Inferior parietal cortex (tissue), 1 donor: ENCODE data around the gene ELL2.

Experiments used
- DNase-seq: peaks from one replicate; pipeline ENCODE4 v3.0.0-alpha.2; 2016; ENCODE audit errors: extremely low spot score

ELL2 gene

DNA sequence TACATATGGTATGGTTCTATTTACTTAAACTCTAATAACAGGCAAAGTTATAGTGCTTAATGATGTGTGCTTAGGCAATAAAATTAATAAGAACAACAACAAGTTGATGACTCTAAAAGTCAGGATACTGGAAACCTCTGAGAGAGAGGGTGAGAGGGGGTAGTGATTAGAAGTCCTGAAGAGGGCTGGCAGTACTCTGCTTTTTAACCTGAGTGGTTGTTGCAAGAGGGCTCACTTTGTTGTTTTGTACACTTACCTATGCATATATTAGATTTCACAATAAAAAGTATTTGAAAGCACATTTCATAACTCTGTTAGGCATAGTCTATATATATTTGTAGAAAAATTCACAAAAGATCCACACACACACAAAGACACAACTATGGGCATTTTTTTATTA, 21.4 kb upstream of the ELL2 start:
- no peak for DNase-seq

DNA sequence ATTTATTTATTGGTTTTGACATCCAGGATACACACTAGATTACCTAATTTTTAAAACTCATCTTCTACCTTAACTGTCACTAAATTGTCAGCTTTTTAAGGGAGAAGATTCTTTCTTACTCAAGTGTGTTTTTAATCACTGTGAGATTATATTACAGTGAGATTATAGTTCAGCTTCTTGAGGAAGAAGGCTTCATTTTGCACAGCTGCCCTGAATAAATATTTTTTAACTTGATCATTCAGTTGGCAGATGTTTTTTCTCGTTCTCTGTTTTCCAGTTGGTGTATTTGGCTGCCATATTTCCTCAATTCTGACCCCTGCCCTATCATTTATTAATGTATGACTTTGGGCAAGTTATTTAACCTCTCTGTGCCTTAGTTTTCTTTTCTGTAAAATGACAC, 15.0 kb upstream of the ELL2 start:
- no peak for DNase-seq

DNA sequence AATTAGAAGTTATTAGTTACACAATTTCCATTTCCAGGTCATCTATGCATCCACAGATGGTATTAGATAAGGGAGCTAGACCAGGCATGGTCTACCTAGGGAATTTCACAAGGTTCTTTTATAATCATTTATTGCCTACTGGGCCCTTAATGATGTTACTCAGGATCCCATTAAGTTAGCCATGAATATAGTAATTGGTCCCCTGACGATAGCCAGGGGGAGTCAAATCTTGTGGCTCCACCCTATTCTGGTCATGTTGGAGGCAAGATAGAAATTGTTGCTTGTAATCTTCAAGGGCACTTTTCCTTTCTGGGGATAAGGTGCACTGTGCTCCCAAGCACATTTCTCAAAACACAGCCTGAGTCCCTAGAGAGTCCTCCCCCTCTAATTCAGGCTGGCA, 14.1 kb upstream of the ELL2 start:
- DNase-seq = no peak

DNA sequence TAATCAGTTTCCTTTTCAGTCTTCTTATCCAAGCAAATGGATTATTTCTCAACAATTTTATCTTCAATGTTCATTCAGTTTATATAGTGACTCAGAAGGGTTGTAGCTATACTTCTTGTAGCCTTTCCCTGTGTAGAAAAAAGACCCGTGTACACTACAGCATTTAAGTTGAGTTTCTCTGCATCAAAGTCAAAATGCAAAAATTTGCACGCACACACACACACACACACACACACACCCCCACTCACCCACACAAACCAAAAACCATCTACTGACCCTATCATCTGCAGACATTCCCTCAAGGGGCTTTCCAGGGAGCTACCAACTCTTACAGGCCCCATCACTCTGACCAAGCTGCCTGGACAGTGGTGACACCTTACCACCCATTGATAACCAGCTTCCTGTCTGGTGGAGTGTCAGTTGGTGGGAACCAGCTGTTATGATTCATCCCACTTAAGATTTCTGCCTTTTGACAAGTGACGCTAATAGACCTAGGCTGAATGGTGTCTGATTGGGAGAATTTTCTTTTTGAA, 12.2 kb upstream of the ELL2 start:
- no peak for DNase-seq

DNA sequence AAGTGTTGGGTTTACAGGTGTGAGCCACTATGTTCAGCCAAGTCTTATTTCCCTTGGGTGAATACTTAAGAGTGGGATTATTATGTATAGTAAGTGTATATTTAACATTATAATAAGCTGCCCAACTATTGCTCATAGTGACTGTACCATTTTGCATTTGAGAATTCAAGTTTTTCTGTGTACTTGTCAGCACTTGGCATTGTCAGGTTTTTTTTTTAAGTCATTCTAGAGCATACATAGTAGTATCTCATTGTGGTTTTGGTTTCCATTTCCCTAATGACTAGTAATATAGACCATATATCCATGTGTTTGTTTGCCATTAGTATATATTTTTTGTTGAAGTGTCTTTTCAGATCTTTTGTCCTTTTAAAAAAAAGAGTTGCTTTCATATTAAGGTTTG, 10.5 kb upstream of the ELL2 start:
- no peak for DNase-seq

DNA sequence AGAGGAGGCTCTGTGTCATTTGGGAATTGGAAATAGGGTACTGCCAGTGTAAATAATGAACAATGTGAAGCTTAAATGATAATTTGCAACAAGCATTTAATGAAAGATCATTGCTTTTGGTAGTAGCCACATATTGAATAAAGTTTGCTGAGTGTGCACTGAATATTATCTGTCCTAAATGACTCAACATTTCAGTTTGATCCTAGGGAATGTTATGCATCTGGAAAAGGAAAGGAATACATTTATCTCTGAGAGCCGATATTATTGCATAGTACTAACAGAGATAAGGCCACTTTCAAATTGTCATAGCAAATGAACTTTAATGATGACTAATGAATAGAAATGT, 8.7 kb upstream of the ELL2 start:
- DNase-seq = no peak

DNA sequence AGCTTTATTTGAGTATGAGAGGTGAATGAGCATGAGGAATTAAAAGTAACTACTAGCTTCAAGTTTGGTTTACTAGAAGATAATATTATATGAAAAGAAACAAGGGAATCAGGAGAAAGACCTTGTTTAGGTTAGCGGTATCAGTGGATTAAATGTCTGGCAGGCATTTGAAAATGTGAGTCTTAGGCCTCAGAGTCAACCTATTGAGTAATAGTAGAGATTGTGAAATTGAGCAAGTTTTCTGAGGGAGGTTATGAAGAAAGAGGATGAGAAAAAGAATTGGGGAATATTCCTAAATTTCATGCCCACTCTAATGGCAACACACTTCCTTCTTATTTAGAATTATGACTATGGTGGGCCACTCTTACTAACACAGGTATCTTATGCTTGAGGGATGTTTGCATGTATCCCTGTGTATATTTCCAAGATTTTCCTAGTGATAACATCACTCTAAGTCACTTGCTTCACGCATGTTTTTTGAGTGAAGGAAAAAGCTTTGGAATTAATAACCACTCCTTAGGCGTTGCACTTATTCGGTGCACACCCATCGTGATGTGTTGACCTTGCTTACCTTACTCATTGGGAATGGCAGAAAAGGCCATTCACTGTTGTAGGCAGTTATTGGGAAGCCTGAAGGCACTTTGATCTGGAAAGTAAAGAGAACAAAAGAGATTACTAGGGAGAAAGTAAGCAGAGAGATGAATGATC, 8.2 kb upstream of the ELL2 start:
- DNase-seq = no peak

DNA sequence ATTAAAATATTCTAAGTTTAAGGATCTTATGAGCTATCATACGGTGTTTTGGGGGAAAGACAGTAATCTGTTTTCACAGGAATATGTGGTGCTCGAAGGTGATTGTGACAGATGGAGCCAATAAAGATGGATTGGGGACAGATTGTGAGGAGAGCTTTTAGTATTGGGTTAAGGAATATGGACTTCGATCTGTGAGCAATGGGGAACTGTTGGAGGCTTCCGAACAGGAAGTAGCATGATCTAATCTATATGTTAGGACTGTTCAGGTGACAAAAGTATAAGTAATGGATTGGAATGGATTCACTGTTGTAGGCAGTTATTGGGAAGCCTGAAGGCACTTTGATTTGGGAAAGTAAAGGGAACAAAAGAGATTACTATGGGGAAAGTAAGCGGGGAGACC, 7.4 kb upstream of the ELL2 start:
- no peak for DNase-seq

DNA sequence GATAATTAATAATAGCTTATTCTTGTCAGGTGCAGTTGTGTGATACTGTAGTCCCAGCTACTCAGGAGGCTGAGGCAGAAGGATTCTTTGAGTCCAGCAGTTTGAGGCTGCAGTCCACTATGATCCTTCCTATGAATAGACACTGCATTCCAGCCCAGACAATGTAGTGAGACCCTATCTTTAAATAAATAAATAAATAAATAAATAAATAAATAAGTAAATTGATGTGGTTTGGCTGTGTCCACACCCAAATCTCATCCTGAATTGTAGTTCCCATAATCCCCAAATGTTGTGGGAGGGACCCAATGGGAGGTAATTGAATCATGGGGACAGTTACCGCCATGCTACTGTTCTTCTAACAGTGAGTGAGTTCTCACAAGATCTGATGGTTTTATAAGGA, 5.6 kb upstream of the ELL2 start:
- no peak for DNase-seq

DNA sequence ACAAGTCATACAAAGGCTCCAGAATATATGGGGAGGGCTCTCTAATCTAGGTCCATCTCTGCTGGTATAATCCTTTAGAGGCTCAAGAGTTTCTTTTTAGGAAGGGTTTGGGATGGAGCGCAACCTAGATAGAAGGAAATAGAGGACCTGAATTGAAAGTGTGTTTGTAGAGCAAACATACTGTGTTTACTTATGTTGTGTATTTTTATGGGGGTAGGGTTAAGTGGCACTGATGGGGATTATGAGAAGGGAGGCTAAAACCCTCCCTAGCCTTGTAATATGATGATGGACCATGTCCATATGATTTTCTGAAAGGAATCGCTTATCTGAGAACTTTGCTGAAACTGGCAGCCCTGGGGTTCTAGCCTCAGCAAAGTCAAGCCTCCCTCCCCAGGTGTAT, 4.4 kb upstream of the ELL2 start:
- no peak for DNase-seq

DNA sequence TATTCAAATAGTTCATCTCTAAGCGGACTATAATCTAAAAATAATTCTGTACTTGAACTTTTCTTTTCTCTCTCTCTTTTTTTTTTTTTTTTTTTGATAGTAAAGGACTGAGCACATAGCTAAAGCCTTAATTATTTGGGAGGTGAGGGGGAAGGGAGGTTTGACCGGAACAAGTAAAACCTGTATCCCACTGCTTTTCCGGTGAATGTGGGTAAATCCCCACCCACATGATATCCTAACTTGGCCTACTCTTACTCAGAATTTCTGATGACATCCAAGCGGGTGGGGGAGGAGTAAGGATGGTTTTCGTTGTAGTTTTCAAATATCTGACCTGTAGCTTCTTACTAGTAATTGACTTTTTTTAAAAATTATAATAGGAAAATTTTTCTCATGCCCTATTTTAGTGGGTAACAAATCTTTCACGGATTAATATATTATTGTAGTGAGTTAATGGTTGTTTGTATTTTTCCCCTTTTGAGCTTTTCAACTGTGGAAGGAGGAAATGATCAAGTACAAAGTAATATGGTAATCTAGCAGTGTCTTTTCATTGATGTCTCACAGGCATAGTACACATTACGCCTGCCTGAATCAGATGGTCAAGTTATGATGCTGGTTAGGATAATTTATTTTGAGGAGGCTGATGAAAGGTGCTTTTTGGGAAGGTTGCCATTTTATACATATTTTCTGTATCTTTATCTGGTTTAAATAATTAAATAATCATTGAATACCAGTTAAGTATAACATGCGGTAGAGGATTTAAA, 2.2 kb upstream of the ELL2 start:
- no peak for DNase-seq

DNA sequence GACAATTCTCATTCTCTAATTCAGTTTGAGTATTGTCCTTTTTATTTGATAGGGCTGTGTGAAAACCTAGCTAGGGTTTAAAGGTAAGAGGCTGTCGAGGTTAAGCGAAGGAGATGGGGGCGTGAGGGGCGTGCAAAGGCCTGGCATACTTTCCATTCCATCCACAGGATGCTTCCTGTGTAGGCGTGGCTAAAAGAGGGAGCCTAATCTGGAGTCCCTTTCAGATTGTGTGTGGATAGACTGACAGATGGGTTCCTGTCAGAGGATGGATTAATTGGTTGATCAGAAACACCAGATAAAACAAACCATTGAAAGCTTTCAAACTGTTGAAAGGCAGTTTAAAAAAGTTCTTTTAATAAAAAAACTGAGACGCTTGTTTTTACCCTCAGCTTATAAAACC, 1.1 kb upstream of the ELL2 start:
- no peak for DNase-seq

DNA sequence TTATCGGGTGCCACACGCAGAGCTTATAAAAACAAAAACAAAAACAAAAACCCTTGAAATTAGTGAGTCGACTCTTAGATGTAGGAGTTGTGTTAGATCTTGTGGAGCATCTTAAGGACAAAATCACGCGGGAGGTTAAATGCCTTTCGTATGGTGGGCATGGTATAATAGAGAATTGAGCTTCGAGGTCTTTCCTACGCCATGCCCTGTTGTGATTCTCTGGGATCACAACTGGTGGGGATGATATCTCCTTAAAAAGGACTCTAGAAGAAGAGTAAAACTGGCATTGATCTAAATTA, 773 bp upstream of the ELL2 start:
- no peak for DNase-seq

DNA sequence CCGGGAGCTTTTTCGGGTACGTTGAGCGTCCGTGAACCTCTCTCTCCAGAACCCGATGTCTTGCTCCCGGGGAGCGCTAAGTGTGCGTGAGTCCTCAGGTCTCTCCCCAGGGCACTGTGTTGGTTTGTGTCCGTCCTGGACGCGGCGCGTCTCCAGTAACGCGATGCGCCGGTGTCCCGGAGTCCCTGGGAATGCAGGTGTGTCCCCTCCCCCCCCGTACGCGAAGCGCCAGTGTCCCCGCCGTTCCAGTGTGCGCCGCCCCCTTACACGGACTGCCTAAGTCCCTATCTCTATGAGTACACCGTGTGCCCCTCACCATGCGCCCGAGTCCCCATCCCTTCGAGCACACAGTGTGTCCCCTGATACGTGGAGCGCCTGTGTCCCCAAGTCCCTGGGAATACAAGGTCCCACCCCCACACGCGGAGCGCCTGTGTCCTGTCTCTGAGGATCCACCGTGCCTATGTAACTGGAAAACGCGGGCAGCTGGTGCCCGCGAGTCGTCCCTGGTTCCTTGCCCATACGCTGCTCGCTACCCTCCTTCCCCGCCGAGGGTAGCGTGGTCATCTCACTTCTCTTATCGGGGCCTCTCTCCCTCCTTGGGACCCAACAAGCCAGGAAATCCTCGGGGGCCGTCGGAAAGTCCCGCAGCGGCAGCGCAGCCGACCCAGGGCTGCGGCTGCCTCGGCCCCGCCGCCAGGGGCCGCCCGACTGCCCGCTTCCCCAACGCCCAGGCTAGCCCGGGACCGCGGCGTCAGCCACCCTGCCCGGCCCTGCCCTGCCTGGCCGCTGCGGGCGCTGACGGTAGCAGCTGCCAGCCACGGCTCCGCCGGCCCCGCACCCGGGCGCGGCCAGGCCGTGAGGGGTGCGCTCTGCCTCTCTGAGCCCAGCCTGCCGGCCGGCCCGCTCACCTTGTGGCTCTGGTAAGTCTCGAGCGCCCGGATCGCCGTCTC, 709 bp downstream of the ELL2 start:
- peak; percentile 52 for DNase-seq

DNA sequence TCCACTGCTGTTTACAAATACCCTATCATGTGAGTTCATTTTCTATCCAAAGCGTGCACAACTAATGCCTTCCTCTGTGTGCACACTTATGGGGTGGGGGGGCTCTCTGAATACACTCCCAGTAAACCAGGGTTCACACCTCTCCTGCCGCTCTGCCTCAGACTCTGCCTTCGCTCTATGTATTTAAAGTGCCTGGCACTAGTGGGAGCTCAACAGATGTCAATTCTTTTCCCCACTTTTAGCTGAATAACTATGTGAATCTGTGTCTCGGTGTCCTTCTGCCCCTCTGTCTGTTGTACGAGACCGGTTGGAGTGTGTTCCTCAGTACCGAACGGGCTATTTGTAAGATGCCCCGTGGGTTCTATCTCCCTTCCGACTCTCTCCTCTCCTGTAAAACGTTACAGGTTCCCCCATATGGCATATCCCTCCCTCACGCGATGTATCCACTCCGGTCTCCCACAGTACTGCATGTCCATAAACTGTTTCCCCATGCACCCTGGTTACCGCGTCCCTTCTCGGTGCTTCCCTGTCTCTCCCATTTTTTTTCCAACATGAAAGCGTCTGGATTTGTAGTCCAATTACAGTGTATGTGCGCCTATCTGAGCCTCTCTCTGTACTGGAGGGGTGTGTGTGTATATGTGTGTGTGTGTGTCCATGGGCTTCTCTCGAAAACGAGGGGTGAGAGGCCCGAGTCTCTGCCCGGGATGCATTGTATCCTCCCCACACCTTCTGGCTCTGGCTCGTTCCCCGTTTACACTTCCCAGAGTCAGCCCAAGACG, 1.6 kb downstream of the ELL2 start:
- peak; percentile 59 for DNase-seq

DNA sequence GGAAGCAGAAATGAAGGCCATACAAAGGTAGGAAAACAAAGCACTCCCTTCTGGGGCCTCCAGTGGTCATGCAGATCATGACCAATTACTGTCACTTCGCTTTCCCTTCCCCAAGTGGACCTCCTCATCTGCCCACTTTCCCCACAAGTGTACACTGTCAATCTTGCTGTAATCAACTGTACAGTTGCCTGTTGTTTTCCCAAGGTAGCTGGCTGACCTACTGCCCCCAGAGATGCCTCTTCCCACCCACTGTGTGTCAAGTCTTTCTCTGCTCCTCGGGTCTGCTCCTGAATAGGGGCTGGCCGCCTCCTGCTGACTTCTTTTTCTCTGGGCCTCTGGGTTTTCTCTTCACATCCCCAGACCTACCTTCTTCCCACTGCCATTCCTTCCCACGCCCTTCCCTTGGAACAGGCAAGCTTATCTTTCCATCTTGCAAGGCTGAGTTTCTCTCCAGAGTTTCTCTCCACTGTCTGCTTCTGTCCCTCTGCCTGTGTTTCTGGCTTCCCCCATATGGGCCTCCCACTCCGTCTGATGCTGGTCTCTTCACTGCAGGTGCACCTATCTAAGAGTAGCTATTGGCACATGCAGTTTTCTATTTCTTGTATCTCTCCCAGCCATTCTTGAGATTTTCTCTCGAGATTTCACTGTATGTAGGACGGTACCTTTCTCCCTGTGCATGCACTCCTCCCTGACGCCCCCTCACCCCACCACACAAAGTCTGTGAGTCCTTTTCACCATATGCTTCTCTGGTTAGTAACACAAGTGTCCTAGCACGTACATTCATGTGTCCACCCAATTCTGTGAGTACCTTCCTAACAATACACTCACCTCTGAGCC, 2.4 kb downstream of the ELL2 start:
- DNase-seq = no peak

DNA sequence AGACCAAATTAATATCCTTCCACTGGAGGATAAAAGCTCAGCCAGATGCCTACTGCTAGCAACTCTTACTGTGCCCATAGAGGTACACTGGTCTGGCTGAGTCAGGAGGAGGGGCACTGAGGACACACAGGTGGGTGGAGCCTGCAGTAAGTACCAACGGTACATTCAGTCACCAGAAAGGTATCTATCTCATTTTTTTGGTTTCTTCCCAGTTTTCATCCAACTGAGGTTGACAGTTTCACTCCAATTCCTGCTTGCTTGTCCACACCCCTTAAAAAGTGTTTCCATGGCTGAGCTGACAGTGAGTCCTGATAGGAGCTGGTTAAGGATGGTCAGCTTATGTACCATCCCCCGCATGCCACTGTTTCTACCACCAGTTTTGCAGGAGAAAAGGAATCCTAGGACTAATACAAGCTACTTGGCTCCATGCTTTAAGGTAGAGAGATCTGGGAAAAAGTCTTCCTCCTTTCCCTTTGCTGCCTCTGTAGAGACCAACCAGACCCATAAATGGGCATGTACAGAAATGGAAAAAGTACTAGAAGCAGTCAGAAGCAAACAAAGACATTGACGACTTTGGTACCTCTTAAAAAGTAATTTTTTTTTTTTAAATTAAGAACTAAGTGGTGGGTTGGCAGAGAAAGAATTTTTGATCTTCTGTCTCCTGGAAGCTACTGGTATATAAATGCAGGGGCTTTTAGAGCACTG, 3.2 kb downstream of the ELL2 start:
- no peak for DNase-seq

DNA sequence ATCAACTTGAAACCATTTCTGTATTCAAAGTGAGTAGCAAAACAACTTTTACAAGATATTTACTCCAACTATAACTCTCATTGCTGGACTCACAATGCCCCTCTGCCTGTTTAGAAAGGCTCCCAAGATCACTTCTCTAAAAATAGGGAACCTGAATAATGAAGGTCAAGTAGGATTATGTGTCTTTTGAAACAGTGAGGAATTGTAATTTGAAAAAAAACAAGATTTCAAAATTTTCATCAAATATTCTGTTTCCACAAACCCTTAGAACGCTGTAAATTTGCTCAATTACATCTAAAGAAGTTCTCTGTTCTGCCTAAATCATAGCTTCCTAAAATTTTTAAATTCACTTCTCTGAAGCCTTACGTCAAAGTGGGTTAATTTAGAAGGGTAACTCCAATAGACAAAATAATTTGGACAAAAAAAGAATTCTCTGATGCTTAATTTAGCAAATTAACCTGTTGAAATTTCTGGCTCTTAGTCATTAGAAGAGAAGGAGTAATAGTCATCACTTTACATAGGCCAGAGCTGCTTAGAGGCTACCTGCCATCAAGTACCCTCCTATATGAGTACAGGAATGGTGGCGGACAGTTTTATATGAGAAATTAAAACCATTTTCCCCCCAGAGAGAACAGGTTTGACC, 4.0 kb downstream of the ELL2 start:
- no peak for DNase-seq

DNA sequence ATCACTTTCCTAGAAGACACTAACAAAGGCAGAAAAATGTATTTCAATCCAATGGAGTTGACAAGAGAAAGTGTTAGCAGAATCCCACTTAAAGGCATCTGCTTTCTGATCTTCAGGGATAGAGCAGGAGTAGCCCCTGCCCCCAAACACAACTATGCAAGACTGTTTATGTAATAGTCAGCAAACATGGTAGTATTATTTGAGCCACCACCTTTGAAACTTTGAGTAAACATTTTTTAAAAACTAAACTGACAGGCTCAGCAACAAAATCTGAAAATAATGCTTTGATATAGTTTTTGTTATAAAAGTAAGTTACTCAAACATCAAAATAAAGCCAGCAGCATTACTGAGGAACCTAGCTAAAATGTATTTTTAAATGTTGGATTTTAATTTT, 4.8 kb downstream of the ELL2 start:
- no peak for DNase-seq
